Measurements from ENCODE around the gene PPP1R14C.

Gene PPP1R14C

GRCh38 chr6:150275489-150275888 is 132.6 kb downstream of the PPP1R14C start:
- DNase-seq, result no peak

GRCh38 chr6:150276168-150276936 is 133.5 kb downstream of the PPP1R14C start:
- DNase-seq, result no peak

- no peak for DNase-seq
Measured at GRCh38 chr6:150276937-150277742, 134.3 kb downstream of the PPP1R14C start.

GRCh38 chr6:150279533-150279932 is 136.7 kb downstream of the PPP1R14C start:
- DNase-seq, result no peak

- DNase-seq, result no peak
Measured at GRCh38 chr6:150280703-150281102, 137.9 kb downstream of the PPP1R14C start.

- no peak for DNase-seq
Measured at GRCh38 chr6:150281767-150282166, 138.9 kb downstream of the PPP1R14C start.

GRCh38 chr6:150282806-150283205 is 140.0 kb downstream of the PPP1R14C start:
- DNase-seq, result no peak

- no peak for DNase-seq
Measured at GRCh38 chr6:150286460-150286859, 143.6 kb downstream of the PPP1R14C start.

- DNase-seq, result no peak
Measured at GRCh38 chr6:150286912-150287311, 144.1 kb downstream of the PPP1R14C start.

GRCh38 chr6:150288456-150288855 is 145.6 kb downstream of the PPP1R14C start:
- no peak for DNase-seq

- DNase-seq, result no peak
Measured at GRCh38 chr6:150289454-150290071, 146.7 kb downstream of the PPP1R14C start.

- DNase-seq, result no peak
Measured at GRCh38 chr6:150290429-150290828, 147.6 kb downstream of the PPP1R14C start.

GRCh38 chr6:150291968-150292710 is 149.3 kb downstream of the PPP1R14C start:
- DNase-seq, result no peak

GRCh38 chr6:150293019-150293418 is 150.2 kb downstream of the PPP1R14C start:
- no peak for DNase-seq

GRCh38 chr6:150293423-150294173 is 150.8 kb downstream of the PPP1R14C start:
- no peak for DNase-seq

GRCh38 chr6:150296890-150297289 is 154.0 kb downstream of the PPP1R14C start:
- no peak for DNase-seq

- DNase-seq, result no peak
Measured at GRCh38 chr6:150297327-150298029, 154.6 kb downstream of the PPP1R14C start.

GRCh38 chr6:150298030-150298380 is 155.2 kb downstream of the PPP1R14C start:
- DNase-seq, result no peak

GRCh38 chr6:150298676-150299075 is 155.8 kb downstream of the PPP1R14C start:
- DNase-seq, result no peak

All from effector CD8-positive, alpha-beta T cell (primary cell).